HG02840 (cell line): ENCODE results near the gene FOSL1.

Source experiments
- ATAC-seq: cut with Tn5 transposase; IDR thresholded peaks from one replicate; pipeline ENCODE4 v1.9.1; 2021; ENCODE audit warnings: mild to moderate bottlenecking, moderate library complexity, moderate number of reproducible peaks; ENCODE audit not compliant: unreplicated experiment, low FRiP score

FOSL1 gene

DNA sequence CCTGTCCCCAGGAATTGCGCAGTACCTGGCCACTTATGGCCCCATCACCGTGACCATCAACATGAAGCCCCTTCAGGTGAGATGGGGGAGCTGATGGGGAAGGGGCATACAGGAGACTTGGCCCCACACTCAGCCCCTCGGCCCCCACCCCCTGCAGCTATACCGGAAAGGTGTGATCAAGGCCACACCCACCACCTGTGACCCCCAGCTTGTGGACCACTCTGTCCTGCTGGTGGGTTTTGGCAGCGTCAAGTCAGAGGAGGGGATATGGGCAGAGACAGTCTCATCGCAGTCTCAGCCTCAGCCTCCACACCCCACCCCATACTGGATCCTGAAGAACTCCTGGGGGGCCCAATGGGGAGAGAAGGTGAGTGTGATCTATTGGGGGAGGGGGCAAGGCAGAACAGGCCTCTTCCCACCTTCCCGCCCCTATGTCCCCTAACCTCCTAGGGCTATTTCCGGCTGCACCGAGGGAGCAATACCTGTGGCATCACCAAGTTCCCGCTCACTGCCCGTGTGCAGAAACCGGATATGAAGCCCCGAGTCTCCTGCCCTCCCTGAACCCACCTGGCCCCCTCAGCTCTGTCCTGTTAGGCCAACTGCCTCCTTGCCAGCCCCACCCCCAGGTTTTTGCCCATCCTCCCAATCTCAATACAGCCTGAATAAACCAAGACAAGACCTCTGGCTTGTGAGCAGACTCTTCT, 17.0 kb downstream of the FOSL1 start:
- no peak for ATAC-seq

DNA sequence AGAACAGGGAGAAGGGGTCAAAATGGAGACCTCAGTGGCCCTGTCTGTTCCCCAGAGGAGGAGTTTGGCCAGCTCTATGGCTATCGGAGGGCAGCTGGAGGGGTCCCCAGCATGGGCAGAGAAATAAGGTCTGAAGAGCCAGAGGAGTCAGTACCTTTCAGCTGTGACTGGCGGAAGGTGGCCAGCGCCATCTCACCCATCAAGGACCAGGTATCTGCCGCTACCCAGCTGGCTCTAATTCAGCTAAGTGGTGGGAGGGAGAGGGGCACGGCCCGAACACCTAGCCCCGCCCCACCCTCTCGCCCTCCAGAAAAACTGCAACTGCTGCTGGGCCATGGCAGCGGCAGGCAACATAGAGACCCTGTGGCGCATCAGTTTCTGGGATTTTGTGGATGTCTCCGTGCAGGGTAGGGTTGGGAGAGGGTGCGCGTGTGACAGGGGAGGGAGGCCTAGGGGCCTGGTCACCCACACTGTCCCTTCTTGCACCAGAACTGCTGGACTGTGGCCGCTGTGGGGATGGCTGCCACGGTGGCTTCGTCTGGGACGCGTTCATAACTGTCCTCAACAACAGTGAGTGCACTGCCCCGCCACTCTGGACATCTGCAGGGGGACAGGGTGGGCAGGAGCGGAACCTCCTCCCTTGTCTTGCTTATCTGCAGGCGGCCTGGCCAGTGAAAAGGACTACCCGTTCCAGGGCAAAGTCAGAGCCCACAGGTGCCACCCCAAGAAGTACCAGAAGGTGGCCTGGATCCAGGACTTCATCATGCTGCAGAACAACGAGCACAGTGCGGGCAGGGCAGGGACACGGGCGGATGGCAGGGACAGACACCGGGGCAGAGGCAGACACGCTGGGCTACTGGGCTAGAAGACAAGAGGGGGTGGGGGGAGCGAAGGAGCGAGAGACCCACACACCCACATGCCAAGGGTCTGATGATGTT, 17.8 kb downstream of the FOSL1 start:
- ATAC-seq, result no peak

DNA sequence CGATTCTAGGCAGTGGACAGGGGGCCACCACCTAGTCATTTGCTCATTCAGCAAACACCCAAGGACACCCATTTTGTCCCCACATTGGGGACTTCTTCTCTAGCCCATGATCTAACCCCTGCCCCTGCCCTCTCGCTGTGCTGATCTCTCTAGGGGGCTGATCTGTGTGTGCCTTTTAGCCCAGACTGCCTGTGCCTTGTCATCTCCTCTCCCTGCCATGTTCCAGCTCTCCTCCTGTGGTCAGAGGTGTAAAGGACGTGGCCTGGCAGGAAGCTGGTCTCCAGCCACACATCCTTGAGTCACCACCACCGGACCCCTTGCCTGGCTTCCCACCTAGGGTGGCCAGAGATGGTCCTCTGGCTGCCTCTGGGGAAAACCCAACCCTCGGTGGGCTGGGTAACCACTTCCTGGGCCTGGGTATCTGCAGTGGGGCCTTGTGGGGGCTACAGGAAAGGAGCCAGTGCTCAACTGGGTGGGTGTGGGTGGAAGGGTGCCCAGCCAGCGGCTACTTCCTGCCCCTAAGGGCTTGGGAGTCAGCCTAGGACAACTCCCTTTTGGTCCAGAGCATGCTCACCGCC, 19.3 kb downstream of the FOSL1 start:
- ATAC-seq, result no peak

DNA sequence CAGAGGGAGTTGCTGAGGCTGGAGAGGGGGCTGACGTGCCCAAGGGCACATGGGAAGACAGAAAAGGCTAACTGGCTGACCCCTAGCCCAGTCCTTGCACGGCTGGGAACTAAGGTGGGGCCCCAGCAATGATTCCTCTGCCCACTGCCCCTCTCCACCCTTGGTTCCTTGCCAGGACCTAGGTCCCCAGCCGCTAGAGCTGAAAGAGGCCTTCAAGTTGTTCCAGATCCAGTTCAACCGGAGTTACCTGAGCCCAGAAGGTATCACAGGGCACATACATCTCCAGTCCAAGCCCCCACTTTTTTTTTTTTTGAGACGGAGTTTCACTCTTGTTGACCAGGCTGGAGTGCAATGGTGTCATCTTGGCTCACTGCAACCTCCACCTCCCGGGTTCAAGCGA, 20.2 kb downstream of the FOSL1 start:
- no peak for ATAC-seq

DNA sequence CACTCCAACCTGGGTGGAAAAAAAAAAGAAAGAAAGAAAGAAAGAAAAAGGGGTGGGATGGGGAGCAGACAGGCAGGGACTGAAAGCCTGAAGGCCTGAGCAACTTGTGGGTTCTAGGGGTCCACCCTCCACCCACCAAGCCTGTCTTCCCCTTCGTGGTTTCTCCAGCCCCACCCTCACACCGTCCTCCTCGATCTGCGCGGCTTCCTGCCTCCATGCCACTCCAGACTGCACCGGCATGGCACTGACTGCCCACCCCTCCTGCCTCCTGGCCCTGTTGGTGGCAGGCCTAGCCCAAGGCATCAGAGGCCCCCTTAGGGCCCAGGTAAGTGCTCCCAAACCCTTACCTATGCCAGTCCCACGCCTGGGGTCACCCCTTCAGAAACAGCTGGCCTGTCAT, 20.6 kb downstream of the FOSL1 start, which contains the start of gene CTSW:
CTSW (plus strand) TSS at position 221 of the 400 bp plus-strand sequence; CDS start at position 239, 18 bp downstream.
- ATAC-seq, result no peak

DNA sequence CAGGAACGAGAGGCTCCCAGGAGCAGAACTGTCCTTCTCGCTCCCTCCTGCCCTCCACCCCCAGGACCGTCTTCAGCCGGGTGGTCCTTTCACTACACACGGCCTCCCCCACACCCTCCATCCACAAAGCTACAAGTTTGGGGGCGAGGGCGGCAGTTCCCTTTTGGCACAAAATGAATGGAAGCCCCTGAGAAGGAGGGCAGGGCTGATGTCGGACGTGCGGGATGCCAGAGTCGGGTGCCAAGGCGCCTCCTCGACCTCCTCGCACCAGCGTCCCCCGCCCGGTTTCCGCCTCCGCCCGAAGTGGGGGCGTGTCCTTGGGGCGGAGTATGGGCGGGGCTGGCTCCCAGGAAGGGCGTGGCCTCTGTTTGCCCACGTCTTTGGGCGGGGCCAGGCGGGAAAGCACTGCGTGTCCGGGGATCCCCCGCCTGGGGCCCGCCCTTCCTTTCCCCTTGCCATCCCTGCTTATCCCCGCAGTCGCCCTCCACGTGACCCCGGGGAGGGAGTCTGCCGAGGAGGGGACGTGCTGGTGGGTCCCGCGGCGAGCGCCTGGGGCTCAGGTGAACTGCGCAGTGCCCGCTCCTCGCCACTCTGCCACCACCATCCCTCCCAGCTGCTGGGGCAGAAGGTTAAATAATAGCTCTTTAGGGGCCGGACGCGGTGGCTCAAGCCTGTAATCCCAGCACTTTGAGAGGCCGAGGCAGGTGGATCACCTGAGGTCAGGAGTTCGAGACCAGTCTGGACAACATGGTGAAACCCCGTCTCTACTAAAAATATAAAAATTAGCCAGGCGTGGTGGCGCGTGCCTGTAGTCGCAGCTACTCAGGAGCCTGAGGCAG, 26.7 kb downstream of the FOSL1 start:
- ATAC-seq, result peak; percentile 78

DNA sequence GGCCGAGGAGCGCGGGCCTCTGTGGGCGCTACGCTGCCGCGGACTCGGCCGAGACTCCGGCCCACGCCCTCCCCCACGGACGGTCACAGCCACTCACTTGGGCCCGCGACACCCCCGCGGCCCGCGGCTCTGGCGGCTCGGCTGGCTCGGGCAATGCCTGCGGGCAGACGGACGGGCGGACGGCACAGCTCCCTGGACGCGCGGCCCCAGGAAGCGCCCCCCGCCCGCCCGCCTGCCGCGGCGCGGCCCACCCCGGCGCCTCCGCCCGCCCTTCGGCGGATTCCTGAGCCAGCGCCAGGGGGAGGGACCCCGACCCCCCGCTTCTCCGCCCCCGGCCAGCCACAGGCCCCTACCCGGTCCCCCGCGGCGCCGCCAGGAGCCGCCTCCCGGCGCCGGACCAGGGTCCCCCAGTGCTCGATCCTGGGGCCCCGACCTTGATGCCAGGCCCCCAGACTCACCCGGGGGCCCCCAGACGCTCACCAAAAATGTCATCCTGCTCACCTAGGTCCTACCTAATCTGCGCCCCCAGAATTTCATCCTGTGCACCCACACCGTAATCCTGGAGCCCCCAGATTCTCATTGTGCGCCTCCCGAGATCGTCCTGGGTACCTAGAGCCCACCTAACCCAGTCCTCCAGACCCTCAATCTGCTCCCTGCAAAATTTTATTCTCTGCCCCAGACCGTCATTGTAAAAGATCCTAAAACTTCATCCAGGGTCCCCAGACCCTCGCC, 27.4 kb downstream of the FOSL1 start, which contains the start of gene EFEMP2:
EFEMP2 (minus strand) TSS at position 215 of the 732 bp plus-strand sequence. CDS start 446 bp downstream, outside the sequence.
- no peak for ATAC-seq

DNA sequence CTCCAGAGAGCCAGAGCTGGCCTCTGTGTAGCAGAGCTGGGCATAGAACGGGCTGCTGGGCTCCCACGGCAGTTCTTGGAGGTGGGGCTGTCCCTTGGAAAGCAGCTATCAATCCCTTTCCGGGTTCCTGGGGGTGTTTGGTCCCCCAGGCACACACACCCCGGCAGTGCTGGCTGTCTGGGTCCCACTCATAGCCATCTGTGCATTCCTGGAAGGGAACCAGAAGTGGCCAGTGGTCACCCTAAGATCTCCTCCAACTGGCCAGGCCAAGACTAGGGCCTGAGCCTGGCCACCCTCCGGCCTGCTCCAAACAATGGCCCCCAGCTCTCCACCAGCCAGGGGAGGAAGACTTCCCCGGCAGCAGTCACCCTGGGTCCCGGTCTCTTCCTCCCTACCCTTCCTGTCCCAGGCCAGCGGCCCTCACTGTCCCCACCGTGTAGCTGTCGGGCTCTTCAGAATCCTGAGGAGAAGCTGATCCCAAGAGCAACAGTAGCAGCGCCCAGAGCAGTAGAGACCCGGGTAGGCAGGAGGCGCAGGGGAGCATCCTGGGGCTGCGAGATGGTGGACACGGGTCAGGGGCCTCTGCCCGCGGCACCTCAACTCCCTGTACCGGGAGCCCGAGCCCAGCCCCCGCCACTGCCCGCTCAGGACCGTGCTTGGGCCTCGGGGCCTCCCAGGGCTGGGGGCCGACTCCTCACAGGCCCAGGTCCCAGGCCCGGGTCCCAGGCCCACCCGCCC, 28.2 kb downstream of the FOSL1 start:
- ATAC-seq, result no peak

DNA sequence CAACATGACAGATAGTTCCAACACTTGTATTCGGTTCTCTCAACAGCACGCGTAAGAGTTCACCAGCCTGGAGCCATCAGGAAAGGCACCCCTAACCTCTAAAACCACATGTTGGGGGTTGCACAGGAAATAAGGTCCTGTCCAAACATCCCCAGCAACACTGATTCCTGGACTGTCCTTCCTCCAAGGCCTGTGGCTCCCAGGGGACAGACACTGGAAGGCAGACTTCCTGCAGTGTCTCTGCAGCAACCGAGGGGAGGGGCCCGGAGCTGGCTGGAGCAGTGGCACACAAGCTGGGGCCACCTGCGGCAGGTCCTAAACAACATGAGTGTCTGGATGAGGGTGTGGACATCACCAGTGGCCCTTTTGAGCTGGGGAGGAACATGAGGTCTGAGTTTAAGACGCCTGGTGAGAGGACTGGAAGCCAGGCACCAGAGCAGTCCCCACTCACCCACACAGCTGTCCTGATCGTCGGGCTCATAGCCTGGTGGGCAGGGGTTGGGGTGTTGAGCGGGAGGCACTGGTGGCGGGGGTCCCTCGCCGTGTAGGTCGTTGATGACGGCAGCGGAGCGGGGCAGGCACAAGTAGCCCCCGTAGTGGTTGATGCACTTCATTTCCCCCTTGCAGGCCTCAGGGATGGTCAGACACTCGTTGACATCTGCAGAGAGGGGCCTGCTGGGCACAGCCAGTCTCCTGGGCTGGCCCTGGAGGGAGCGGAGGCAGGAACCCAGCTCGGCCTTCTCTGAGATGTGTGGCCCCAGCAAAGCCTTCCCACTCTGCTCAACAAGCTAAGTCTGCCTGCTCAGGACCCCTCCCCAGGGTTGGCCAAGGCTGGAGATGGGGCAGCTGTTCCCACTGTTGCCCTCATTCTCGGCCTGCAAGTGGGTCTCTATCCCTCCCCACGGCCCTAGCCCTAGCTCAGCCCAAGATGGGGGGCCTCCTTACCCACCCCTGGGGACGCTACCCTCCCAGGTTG, 29.2 kb downstream of the FOSL1 start:
- no peak for ATAC-seq

DNA sequence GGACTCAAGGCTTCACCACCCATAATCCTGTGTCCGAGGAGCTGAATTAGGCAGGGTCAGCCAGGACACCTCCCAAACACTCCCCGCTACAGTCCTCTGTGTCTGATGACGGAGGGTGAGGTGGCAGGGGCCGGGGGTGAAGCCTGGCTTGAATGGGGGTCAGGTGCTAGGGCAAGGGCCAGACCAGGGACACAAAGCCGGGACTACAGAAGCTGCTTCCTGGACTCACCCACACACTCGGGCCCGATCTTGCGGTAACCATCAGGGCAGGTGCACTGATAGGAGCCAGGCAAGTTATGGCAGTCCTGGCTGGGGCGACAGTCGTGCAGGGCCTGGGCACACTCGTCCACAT, 29.9 kb downstream of the FOSL1 start:
- ATAC-seq, result no peak

DNA sequence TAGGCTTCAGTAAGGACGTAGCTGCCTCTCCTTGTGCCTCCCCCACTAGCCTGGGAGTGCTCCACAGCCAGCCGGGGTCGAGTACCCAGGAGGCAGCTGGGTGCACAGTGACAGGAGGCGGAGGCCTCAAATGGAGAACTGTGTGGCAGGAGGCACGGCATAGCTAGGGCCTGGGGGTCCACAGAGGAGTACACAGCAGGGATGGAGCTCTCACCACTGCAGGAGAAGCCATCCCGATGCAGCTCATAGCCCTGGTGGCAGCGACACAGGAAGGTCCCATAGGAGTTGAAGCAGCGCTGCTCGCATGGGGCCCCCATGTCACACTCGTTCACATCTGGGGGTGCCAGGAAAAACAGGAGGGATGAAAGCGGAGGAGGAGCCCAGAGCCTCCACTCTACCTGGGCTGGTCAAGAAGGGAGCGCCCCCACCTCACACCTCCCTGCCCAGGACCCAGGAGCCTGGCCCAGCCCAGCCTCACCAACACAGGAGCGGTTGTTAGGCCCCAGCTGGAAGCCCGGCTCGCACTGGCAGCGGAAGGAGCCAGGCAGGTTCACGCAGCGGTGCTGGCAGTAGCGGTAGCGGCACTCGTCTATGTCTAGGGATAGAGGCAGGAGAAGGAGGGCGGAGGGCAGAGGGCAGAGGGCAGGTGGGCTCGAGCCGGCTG, 30.4 kb downstream of the FOSL1 start:
- no peak for ATAC-seq

DNA sequence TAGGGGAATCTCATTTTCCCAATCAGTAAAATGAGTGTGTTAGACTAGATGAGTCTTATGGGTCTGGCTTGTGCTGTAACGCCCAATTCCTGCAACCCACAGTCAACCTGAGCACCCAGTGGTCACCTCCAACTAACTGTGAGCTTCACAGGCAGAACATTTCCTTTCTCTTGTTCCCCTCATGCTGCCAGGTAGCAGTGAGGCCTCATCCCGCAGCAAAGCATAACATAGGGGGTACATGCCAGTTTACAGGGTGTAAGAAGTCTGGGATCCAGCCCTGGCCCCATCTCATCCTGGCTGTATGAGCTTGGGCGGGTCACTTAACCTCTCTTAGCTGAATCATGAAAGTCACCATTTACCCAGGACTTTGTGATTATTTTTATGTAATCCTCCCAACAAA, 31.3 kb downstream of the FOSL1 start:
- no peak for ATAC-seq

DNA sequence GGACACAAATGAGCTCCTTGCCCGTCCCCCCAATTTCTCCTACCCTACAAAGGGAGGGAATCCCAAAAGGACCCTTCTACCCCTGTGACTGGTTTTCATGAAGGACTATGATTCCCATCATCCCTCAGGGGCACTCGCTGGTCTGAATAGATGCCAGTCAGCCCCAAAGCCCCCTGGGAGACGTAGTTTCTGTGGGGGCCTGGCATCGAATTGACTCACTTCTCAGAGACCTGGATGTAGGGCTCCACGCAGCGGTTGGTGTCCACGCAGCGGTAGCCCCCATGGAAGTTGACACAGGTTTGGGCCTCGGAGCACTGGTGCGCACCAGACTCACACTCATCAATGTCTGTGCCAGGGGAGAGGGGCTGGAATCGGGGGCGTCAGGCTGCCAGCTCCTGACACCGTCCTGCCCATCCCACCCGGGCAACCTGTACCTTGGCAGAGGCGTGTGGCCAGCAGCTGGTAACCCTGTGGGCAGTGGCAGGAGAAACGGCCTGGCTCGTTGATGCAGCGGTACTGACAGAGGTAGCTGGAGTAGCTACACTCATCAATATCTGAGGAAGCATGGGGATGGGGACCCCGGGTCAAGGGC, 32.0 kb downstream of the FOSL1 start:
- ATAC-seq, result no peak

DNA sequence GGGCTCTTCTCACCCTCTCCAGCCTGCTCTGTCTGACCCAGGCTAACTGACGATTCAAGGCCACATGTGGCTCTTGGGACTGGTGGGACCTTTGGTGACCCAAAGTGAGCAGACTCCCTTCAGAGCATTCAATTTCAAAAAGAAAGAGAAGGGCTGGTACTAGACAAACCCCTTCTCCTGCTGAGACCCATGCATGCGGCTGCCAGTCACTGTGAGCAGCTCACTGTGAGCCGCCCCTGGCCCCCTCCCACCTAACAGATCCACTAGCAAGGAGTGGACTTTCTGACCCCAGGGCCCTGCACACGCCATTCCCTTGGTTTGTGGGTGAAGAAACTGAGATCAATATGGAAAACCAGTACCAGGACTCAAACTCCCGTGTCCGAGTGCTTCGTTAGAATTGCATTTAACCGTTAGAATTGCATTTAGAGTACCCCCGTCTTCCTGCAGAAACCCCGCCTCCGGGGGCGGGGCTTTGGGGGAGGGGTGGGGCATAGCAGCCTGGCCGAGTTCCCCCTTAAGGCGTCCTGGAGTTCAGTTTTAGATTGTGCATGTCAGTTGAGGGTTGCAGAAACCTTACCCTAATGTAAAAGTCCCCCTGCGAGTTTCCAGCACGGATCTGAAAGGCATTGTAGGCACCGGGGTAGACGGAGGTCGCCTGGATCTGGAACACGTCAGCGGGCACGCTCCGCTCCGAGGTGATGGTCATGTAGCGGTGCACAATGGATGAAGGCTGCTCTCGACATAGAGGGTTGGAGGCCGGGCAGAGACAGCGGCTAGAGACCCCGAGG, 32.7 kb downstream of the FOSL1 start:
- ATAC-seq, result no peak

DNA sequence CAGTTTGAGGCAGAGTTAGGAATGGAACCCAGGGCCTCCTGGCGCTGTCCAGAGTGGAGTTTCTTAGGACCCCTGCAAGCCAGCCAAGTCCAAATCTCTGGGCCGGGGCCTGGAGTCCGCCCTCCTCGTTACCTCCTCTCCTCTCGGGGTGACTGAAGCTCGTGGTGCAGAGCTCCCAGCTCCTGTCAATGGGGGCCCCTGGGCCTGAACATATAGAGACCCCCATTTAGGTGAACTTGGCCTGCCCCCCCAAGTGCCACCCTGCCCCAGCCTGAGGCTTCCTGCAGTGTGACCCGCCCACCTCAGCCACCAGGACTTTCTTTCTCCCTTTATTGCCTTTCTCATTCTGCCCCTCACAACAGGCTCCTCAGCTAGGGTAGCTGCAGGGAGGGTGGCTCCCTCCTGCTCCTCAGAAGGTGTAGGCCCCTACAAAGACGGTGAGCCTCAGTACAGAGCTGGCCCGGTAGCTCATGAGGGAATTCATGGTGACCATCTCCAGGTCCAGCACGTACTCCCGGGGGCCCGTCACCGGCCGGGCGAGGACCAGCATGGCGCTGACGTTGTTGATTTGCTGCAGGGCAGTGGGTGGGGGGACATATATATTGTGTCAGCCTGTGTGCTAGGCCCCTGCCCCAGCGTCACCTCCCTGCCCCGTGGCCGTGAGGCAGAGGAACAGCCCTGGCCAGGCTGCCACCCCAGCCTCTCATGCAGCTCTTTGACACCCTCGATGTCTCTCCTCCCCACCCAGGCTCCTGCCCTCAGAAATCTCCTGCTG, 33.5 kb downstream of the FOSL1 start:
- no peak for ATAC-seq
